ENCODE measurements around the gene LRMDA.

LRMDA gene

DNA sequence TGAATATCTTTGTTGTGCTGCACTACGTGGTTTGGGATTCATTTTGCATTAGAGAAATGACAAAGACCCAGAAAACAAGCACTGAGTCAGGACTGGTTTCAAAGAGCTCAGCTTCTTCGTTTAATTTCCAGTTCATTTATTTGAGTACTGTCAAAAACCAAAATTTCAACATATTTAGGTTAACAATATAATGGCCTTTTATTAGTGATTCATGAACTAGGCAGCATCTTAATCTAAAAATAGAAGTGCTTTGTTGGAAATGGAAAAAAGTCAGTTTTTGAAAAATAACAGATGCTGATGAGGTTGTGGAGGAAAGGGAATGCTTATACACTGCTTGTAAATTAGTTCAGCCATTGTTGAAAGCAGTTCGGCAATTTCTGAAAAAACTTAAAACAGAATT, 856.4 kb downstream of the LRMDA start:
- no peaks in the 10 kb centered on the region for H3K4me1 ChIP-seq (ENCODE audit: low read length)
- H3K27ac ChIP-seq (ENCODE audit: low read length): no peak overlapping the region
- no peak overlapping the region for H3K4me3 ChIP-seq (ENCODE audit: low read length)
- H3K27me3 ChIP-seq (ENCODE audit: low read depth, low read length): no peaks in the 10 kb centered on the region
- H2AFZ ChIP-seq (ENCODE audit: low read depth, low read length): no peak overlapping the region
- no peak overlapping the region for H3K9ac ChIP-seq (ENCODE audit: low read length)
- H3K4me2 ChIP-seq (ENCODE audit: low read length): no peak overlapping the region
- no peaks in the 10 kb centered on the region for H3K9me3 ChIP-seq (ENCODE audit: insufficient read depth, low read length)
- TF ChIP-seq, protein P1, sequence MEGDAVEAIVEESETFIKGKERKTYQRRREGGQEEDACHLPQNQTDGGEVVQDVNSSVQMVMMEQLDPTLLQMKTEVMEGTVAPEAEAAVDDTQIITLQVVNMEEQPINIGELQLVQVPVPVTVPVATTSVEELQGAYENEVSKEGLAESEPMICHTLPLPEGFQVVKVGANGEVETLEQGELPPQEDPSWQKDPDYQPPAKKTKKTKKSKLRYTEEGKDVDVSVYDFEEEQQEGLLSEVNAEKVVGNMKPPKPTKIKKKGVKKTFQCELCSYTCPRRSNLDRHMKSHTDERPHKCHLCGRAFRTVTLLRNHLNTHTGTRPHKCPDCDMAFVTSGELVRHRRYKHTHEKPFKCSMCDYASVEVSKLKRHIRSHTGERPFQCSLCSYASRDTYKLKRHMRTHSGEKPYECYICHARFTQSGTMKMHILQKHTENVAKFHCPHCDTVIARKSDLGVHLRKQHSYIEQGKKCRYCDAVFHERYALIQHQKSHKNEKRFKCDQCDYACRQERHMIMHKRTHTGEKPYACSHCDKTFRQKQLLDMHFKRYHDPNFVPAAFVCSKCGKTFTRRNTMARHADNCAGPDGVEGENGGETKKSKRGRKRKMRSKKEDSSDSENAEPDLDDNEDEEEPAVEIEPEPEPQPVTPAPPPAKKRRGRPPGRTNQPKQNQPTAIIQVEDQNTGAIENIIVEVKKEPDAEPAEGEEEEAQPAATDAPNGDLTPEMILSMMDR (IDR thresholded peaks at IDR 0.05; ENCODE audit: low read depth, low read length): no peak
- TF ChIP-seq EZH2phosphoT487 (IDR thresholded peaks at IDR 0.05; ENCODE audit: low read depth): no peak
- no peaks in the 10 kb centered on the region for H3K36me3 ChIP-seq (replicated peaks; ENCODE audit: low read depth, low read length)
- H4K20me1 ChIP-seq (ENCODE audit: insufficient read depth, low read length): no peaks in the 10 kb centered on the region
- H3K79me2 ChIP-seq (ENCODE audit: low read length): no peaks in the 10 kb centered on the region

DNA sequence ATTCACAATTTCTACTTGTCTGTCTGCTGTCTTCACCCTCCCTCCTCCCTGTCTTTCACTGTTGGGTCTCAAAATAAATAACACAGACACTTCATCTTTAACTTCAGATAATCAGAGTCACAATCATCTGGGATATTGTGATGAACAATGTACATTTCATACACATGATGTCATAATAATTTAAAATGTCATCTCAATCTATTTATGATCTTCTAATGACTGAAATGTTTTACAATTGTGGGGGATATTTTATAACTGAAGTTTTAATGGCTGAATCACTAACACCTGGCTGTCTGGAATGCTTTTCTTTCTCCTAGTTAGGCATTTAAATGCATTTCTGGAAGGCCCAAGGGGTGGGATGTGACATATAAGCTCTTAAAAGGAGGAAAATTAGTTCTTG, 859.8 kb downstream of the LRMDA start:
- no peak overlapping the region for H3K27ac ChIP-seq (ENCODE audit: low read length)
- TF ChIP-seq, protein P1 (IDR thresholded peaks at IDR 0.05; ENCODE audit: low read depth, low read length): no peak
- TF ChIP-seq EZH2phosphoT487 (IDR thresholded peaks at IDR 0.05; ENCODE audit: low read depth): no peak
- no peak overlapping the region for H3K4me3 ChIP-seq (ENCODE audit: low read length)
- H3K4me1 ChIP-seq (ENCODE audit: low read length): no peaks in the 10 kb centered on the region
- no peaks in the 10 kb centered on the region for H3K27me3 ChIP-seq (ENCODE audit: low read depth, low read length)
- no peaks in the 10 kb centered on the region for H3K9me3 ChIP-seq (ENCODE audit: insufficient read depth, low read length)
- no peaks in the 10 kb centered on the region for H4K20me1 ChIP-seq (ENCODE audit: insufficient read depth, low read length)
- no peak overlapping the region for H2AFZ ChIP-seq (ENCODE audit: low read depth, low read length)
- H3K36me3 ChIP-seq (replicated peaks; ENCODE audit: low read depth, low read length): no peaks in the 10 kb centered on the region
- H3K79me2 ChIP-seq (ENCODE audit: low read length): no peaks in the 10 kb centered on the region
- H3K9ac ChIP-seq (ENCODE audit: low read length): no peak overlapping the region
- H3K4me2 ChIP-seq (ENCODE audit: low read length): no peak overlapping the region

DNA sequence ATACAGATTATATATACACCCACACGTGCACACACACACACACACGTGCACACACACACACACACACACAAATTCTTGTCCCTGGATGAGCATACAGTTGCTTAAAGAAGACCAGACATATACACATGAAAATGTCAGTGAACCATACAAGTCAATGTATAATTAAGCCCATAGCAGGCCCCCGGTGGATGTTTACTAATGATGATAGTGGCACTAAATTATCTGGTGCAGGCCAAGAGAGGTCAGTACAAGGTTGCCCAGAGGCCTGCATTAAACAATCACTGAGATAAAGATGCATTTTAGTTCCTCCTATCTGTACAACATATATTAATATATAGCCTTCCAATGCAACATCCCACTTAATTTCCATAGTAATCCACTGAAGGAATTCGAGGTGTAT, 860.5 kb downstream of the LRMDA start:
- Histone ChIP-seq H3K27me3 (ENCODE audit: low read depth, low read length) (no peaks in the 10 kb centered on the region), H3K9ac (ENCODE audit: low read length) (no peak overlapping the region), H3K27ac (ENCODE audit: low read length) (no peak overlapping the region), H3K4me3 (ENCODE audit: low read length) (no peak overlapping the region), H2AFZ (ENCODE audit: low read depth, low read length) (no peak overlapping the region), H3K79me2 (ENCODE audit: low read length) (no peaks in the 10 kb centered on the region), H3K36me3 (replicated peaks; ENCODE audit: low read depth, low read length) (no peaks in the 10 kb centered on the region), H3K9me3 (ENCODE audit: insufficient read depth, low read length) (no peaks in the 10 kb centered on the region), H3K4me1 (ENCODE audit: low read length) (no peaks in the 10 kb centered on the region), H3K4me2 (ENCODE audit: low read length) (no peak overlapping the region), H4K20me1 (ENCODE audit: insufficient read depth, low read length) (no peaks in the 10 kb centered on the region)
- TF ChIP-seq, protein P1 (IDR thresholded peaks at IDR 0.05; ENCODE audit: low read depth, low read length): no peak
- no peak for TF ChIP-seq EZH2phosphoT487 (IDR thresholded peaks at IDR 0.05; ENCODE audit: low read depth)

DNA sequence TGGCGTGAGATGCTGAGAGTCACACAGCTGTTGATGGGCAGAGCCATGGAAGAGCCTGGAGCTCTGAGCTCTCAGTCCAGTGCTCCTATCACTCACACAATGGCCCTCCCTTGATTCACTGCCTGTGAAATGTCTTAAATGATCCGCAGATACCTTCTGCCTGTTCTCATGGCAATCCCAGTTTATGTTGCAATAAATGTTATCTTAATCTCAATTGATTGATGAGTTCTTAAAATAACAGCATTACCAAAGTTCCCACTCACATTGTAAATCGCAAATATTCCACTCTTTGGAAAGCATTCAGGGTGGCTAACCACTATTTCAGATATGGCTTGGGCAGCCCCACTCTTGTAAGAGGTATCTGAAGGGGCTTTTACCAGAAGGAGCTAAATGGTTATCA, 865.5 kb downstream of the LRMDA start:
- Histone ChIP-seq H2AFZ (ENCODE audit: low read depth, low read length) (no peak overlapping the region), H3K4me1 (ENCODE audit: low read length) (no peaks in the 10 kb centered on the region), H3K4me3 (ENCODE audit: low read length) (no peak overlapping the region), H3K4me2 (ENCODE audit: low read length) (no peak overlapping the region), H3K27ac (ENCODE audit: low read length) (no peak overlapping the region), H3K9me3 (ENCODE audit: insufficient read depth, low read length) (no peaks in the 10 kb centered on the region), H3K79me2 (ENCODE audit: low read length) (no peaks in the 10 kb centered on the region), H3K36me3 (replicated peaks; ENCODE audit: low read depth, low read length) (no peaks in the 10 kb centered on the region), H4K20me1 (ENCODE audit: insufficient read depth, low read length) (no peaks in the 10 kb centered on the region), H3K9ac (ENCODE audit: low read length) (no peak overlapping the region), H3K27me3 (ENCODE audit: low read depth, low read length) (no peaks in the 10 kb centered on the region)
- TF ChIP-seq, protein P1 (IDR thresholded peaks at IDR 0.05; ENCODE audit: low read depth, low read length): no peak
- TF ChIP-seq EZH2phosphoT487 (IDR thresholded peaks at IDR 0.05; ENCODE audit: low read depth): no peak

Data from OCI-LY3 (cell line).